ENCODE data around the gene EIF4EBP2. TPM values are rescaled to one million over a fixed set of nuclear protein-coding genes. Genes with fewer than 3 reads are reported as not detected.

The EIF4EBP2 gene
- total RNA-seq, 1 donor from 2014 or later: 71.4 TPM

- H3K4me3 Mint-ChIP-seq: no peak overlapping the region
- peaks cover 2% of the 10 kb centered on the region for H3K36me3 Mint-ChIP-seq
- no peaks in the 10 kb centered on the region for H3K4me1 Mint-ChIP-seq
- no peak overlapping the region for H3K27ac Mint-ChIP-seq
- DNase-seq (ENCODE audit: low spot score in 2 of 2, unreplicated experiment in 2 of 2): no peak
- no peak for TF ChIP-seq CTCF (IDR thresholded peaks at IDR 0.05; ENCODE audit: unreplicated experiment)
- H3K9me3 Mint-ChIP-seq: no peaks in the 10 kb centered on the region
- no peaks in the 10 kb centered on the region for H3K27me3 Mint-ChIP-seq (ENCODE audit: low read depth)
Measured at GRCh38 chr10:70371846-70372245, 32.1 kb upstream of the EIF4EBP2 start.

- H3K36me3 Mint-ChIP-seq: peaks cover 5% of the 10 kb centered on the region
- H3K9me3 Mint-ChIP-seq: peaks cover 4% of the 10 kb centered on the region
- no peaks in the 10 kb centered on the region for H3K27me3 Mint-ChIP-seq (ENCODE audit: low read depth)
- no peak for TF ChIP-seq CTCF (IDR thresholded peaks at IDR 0.05; ENCODE audit: unreplicated experiment)
- peaks cover 16% of the 10 kb centered on the region for H3K4me1 Mint-ChIP-seq
- H3K4me3 Mint-ChIP-seq: no peak overlapping the region
- no peak overlapping the region for H3K27ac Mint-ChIP-seq
- DNase-seq (ENCODE audit: low spot score in 2 of 2, unreplicated experiment in 2 of 2): no peak
Measured at GRCh38 chr10:70374775-70375614, 28.9 kb upstream of the EIF4EBP2 start.

GRCh38 chr10:70376436-70377378 lies 27.2 kb upstream of the EIF4EBP2 start:
- no peak for DNase-seq (ENCODE audit: low spot score in 2 of 2, unreplicated experiment in 2 of 2)
- Mint-ChIP-seq H3K27ac (peak overlapping the region; percentile 13), H3K36me3 (peaks cover 5% of the 10 kb centered on the region), H3K4me3 (no peak overlapping the region), H3K27me3 (ENCODE audit: low read depth) (no peaks in the 10 kb centered on the region), H3K9me3 (peaks cover 4% of the 10 kb centered on the region), H3K4me1 (peaks cover 26% of the 10 kb centered on the region)
- TF ChIP-seq CTCF (IDR thresholded peaks at IDR 0.05; ENCODE audit: unreplicated experiment): no peak

- H3K4me3 Mint-ChIP-seq: no peak overlapping the region
- peak overlapping the region; percentile 85 for H3K27ac Mint-ChIP-seq
- no peaks in the 10 kb centered on the region for H3K27me3 Mint-ChIP-seq (ENCODE audit: low read depth)
- DNase-seq (ENCODE audit: low spot score in 2 of 2, unreplicated experiment in 2 of 2): no peak
- TF ChIP-seq CTCF (IDR thresholded peaks at IDR 0.05; ENCODE audit: unreplicated experiment): no peak
- H3K9me3 Mint-ChIP-seq: peaks cover 4% of the 10 kb centered on the region
- peaks cover 28% of the 10 kb centered on the region for H3K4me1 Mint-ChIP-seq
- H3K36me3 Mint-ChIP-seq: peaks cover 5% of the 10 kb centered on the region
Measured at GRCh38 chr10:70378122-70378521, 25.8 kb upstream of the EIF4EBP2 start.

- H3K27ac Mint-ChIP-seq: no peak overlapping the region
- peaks cover 4% of the 10 kb centered on the region for H3K9me3 Mint-ChIP-seq
- peaks cover 28% of the 10 kb centered on the region for H3K4me1 Mint-ChIP-seq
- peaks cover 4% of the 10 kb centered on the region for H3K36me3 Mint-ChIP-seq
- H3K4me3 Mint-ChIP-seq: no peak overlapping the region
- H3K27me3 Mint-ChIP-seq (ENCODE audit: low read depth): no peaks in the 10 kb centered on the region
- no peak for DNase-seq (ENCODE audit: low spot score in 2 of 2, unreplicated experiment in 2 of 2)
- TF ChIP-seq CTCF (IDR thresholded peaks at IDR 0.05; ENCODE audit: unreplicated experiment): peak; percentile 49
Measured at GRCh38 chr10:70379581-70380176, 24.3 kb upstream of the EIF4EBP2 start.

Measured in mesothelial cell of epicardium (in vitro differentiated cells).